ENCODE data around the gene KIF25.

The KIF25 gene

DNA sequence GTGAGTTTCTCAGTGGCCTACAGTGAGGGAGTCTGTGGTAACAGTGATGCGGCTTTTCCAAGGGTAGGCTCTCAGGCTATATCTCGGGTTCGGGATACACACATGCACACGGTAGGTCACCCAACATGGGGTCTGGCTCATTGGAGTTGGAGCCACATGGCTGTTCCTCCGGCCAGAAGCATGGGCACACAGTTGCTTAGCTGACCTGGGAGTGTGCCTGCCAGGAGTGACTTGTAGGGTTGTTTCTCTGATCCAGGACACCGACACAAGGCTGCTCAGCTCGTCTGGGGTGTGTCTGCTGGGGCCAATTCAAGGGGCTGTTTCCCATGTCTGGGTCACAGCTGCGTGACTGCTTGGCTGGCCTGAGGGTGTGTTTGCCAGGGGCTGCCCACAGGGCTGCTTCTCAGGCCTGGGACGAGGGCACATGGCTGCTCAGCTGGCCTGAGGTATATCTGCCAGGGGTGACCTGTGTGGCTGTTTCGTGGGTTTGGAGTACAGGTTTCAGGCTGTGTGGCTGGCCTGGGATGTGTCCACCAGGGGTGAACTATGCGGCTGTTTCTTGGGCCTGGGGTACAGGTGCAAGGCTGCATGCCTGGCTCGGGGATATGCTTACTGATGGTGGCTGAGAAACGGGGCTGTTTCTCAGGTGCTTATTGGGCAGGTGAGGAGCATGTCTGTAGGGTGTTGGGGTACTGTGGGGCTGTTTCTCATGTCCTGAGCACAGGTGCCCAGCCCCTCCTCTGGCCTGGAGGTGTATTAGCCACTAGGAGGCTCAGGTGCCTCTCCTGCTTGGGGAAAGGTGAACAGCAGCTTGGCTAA lies 15.2 kb downstream of the KIF25 start:
- H3K4me3 ChIP-seq (replicated peaks; ENCODE audit: low read depth, low read length) = no peak overlapping the region
- no peak for DNase-seq (ENCODE audit: extremely low read depth, low read depth)
- TF ChIP-seq, protein P1, sequence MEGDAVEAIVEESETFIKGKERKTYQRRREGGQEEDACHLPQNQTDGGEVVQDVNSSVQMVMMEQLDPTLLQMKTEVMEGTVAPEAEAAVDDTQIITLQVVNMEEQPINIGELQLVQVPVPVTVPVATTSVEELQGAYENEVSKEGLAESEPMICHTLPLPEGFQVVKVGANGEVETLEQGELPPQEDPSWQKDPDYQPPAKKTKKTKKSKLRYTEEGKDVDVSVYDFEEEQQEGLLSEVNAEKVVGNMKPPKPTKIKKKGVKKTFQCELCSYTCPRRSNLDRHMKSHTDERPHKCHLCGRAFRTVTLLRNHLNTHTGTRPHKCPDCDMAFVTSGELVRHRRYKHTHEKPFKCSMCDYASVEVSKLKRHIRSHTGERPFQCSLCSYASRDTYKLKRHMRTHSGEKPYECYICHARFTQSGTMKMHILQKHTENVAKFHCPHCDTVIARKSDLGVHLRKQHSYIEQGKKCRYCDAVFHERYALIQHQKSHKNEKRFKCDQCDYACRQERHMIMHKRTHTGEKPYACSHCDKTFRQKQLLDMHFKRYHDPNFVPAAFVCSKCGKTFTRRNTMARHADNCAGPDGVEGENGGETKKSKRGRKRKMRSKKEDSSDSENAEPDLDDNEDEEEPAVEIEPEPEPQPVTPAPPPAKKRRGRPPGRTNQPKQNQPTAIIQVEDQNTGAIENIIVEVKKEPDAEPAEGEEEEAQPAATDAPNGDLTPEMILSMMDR (IDR thresholded peaks at IDR 0.05; ENCODE audit: low read depth, low read length, missing control alignments) = no peak

DNA sequence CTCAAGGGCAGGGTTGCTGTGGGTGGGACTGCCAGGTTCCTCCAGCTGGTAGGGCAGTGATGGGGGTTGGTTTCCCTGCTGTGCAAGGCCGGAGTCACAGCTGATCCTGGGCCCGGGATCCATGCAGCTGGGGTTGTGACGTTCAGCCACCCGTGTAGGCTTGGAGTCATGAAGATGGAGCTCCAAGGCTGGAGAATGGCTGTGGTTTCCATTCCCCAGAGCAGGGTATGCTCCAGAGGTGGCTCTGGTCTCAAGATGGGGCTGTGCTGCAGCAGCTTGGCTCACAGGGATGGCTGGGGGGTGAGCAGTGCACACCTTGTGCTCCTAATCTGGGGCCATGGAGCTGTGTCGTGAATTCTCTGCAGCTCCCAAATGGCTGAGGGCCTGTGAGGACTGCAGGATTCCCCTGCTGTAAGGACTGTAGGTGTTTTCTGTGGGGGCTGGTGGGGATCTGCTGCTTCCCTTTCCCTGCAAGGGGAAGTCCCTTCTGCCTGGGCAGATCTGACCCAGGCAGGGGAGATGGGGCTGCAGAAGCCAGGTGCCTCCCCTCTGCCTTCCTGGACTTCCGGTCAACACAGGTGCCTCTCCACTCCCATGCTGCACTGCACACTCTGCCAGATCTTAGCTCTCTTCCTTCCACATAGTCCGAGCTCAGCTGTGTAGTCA lies 15.9 kb downstream of the KIF25 start:
- TF ChIP-seq, protein P1 (IDR thresholded peaks at IDR 0.05; ENCODE audit: low read depth, low read length, missing control alignments) = no peak
- no peak overlapping the region for H3K4me3 ChIP-seq (replicated peaks; ENCODE audit: low read depth, low read length)
- DNase-seq (ENCODE audit: extremely low read depth, low read depth) = no peak

DNA sequence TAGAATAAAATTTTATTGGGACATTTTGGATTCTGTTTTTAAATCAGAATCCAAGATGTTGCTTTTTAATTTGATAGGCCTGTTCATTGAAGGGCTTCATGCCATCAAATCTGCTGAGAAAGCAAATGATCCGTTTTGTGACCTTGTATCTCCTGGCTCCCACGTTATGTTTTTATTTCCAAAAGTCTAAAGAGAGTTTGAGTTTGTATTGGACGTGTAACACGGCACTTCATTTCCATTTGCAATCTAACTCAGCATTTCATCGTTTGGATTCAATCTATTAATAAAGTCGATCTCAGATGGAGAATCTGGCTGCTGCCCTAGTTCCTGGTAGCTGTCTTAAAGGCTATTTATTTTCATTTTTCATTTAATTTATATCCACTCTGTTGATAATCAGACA lies 17.0 kb downstream of the KIF25 start:
- no peak for DNase-seq (ENCODE audit: extremely low read depth, low read depth)
- H3K4me3 ChIP-seq (replicated peaks; ENCODE audit: low read depth, low read length) = no peak overlapping the region
- TF ChIP-seq, protein P1 (IDR thresholded peaks at IDR 0.05; ENCODE audit: low read depth, low read length, missing control alignments) = no peak

DNA sequence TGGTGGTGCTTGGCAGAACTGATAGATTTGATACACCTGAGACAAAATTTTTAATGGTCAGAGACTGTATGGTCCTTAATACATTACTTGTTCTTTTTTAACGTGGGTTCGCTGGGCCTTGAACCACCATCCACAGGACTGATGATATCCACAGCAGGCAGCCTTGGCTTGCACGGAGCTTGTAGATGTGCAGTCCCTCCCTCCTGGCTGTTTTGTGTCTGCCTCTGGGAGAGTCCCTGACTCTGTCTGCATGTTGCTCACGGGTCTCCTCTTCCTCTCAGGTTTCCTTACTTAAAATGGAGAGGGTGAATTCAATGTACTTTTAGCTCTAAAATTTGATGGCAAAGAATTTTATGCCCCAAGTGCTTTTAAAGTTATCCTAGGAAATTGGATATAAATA lies 17.5 kb downstream of the KIF25 start:
- H3K4me3 ChIP-seq (replicated peaks; ENCODE audit: low read depth, low read length) = no peak overlapping the region
- TF ChIP-seq, protein P1 (IDR thresholded peaks at IDR 0.05; ENCODE audit: low read depth, low read length, missing control alignments) = no peak
- no peak for DNase-seq (ENCODE audit: extremely low read depth, low read depth)

DNA sequence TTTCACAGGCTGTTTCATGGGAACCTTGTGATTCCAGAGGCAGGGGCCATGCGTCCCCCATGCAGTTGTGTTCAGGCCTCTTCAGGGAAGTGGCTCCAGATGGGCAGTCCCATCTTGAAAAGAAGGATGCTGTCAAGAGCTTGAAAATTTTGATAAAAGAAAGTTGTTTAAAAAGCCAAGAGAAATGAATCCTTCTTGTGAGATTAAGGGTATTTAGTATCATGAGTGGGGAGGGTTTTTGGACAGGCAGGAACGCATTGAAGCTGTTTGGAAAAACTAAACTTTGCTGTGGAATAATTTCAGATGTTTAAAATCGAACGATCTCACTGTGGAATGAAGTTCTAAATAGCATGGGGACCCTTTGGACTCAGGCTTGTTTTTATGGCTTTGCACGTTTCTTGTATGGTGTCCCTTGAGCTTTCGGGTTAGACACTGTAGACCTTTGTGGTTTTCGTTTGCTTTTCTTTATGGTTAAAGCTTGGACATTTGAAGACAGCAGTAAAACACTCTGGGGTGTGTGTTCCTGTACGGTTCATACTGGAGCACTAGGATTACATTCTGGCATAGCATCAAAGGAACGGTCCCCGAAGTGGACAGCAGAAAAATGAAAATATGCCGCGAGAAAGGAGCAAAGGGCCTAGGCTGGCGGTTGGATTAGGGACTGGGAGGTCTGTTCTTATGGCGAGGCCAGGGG lies 18.2 kb downstream of the KIF25 start:
- TF ChIP-seq, protein P1 (IDR thresholded peaks at IDR 0.05; ENCODE audit: low read depth, low read length, missing control alignments) = no peak
- no peak for DNase-seq (ENCODE audit: extremely low read depth, low read depth)
- no peak overlapping the region for H3K4me3 ChIP-seq (replicated peaks; ENCODE audit: low read depth, low read length)

DNA sequence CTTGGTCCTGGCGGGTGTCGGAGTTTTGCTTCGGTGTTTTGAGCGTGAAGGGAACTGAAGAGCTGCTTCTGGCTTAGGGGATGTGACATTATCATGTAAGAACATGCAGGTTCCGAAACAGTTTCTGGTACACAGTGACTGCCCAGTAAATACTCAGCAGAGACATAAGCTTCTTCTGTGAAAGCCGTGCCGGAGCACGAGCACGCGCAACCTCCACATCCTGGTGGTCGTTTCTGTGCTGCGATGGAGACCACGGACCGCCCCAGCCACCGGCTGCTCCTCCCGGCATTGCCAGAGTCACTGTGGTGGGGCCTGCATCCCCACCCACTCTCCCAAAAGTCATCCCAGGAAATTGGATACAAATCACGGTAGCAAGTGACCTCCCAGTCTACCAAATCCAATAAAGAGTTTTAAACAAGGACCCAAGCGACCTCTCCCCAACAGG lies 18.7 kb downstream of the KIF25 start:
- no peak for DNase-seq (ENCODE audit: extremely low read depth, low read depth)
- no peak overlapping the region for H3K4me3 ChIP-seq (replicated peaks; ENCODE audit: low read depth, low read length)
- TF ChIP-seq, protein P1 (IDR thresholded peaks at IDR 0.05; ENCODE audit: low read depth, low read length, missing control alignments) = no peak
